K562 (cell line): ENCODE results near the gene OLFML2B.

ENCODE experiments used
- BRCA1 ChIP-seq, 2 experiments: fragments of 450-650 bp in 1 of 2; sonication (generic) in 1 of 2; formaldehyde crosslinking in 1 of 2; IDR thresholded peaks; 2 replicates each; pipeline versions ENCODE4 v1.5.0 to v1.6.1; 2017 to 2020; ENCODE audit warnings: mild to moderate bottlenecking in 1 of 2, missing genetic modification reagents in 1 of 2
- CEBPZ ChIP-seq: fragments of 150-350 bp; IDR thresholded peaks from 2 replicates; pipeline ENCODE4 v1.6.1; 2014; ENCODE audit warnings: low read depth, mild to moderate bottlenecking, low read length, borderline replicate concordance
- CTCF ChIP-seq, 3 experiments: IDR thresholded peaks in 2 of 3; conservative IDR thresholded peaks in 1 of 3; 2 replicates each; pipeline ENCODE4 v1.5.1; 2011 to 2012; ENCODE audit warnings: low read length in 3 of 3, mild to moderate bottlenecking in 3 of 3, control low read depth in 2 of 3, improper control_type of control experiment in 1 of 3, inconsistent platforms in 1 of 3, low read depth in 1 of 3, mixed read lengths in 1 of 3, moderate library complexity in 1 of 3; ENCODE audit not compliant: insufficient read depth in 2 of 3
- GATA2 ChIP-seq: sonication (generic); formaldehyde crosslinking; IDR thresholded peaks from 2 replicates; pipeline ENCODE4 v1.4.0; 2020; ENCODE audit warnings: mild to moderate bottlenecking, missing genetic modification reagents
- KDM5B ChIP-seq: fragments of 200-600 bp; sonication (generic); IDR thresholded peaks from 2 replicates; pipeline ENCODE4 v1.6.1; 2012; ENCODE audit warnings: low read depth, mild to moderate bottlenecking, moderate library complexity, low read length, control low read depth, inconsistent platforms; ENCODE audit not compliant: insufficient replicate concordance
- NR3C1 ChIP-seq: sonication (generic); formaldehyde crosslinking; IDR thresholded peaks from 2 replicates; pipeline ENCODE4 v1.8.1; 2022; ENCODE audit warnings: missing genetic modification reagents
- POLR2A ChIP-seq: fragments of 450-650 bp; conservative IDR thresholded peaks from 2 replicates; pipeline ENCODE4 v1.6.1; 2016
- SP1 ChIP-seq: sonication (generic); formaldehyde crosslinking; IDR thresholded peaks from 2 replicates; pipeline ENCODE4 v1.8.1; 2022; ENCODE audit warnings: mild to moderate bottlenecking, missing genetic modification reagents
- TSHZ1 ChIP-seq: fragments of 250-450 bp; sonication (Bioruptor Pico); IDR thresholded peaks from 2 replicates; pipeline ENCODE4 v1.4.0; 2020; ENCODE audit warnings: mild to moderate bottlenecking, moderate library complexity
- ZBTB5 ChIP-seq: fragments of 450-650 bp; IDR thresholded peaks from 2 replicates; pipeline ENCODE4 v1.6.1; 2017; ENCODE audit warnings: antibody characterized with exemption
- ZNF263 ChIP-seq: sonication (generic); formaldehyde crosslinking; IDR thresholded peaks from 2 replicates; pipeline ENCODE4 v1.8.0; 2022; ENCODE audit warnings: mild to moderate bottlenecking, missing genetic modification reagents, borderline replicate concordance
- ZNF384 ChIP-seq: IDR thresholded peaks from 2 replicates; pipeline ENCODE4 v1.6.1; 2012; ENCODE audit warnings: low read depth, low read length, improper control_type of control experiment

GRCh38 chr1:161954466-161954865 lies 69.2 kb downstream of the OLFML2B start:
- TF ChIP-seq TSHZ1 (CRISPR knock-in tag), result no peak
- no peak for TF ChIP-seq SP1 (CRISPR knock-in tag)
- no peak for TF ChIP-seq CTCF (IDR thresholded peaks at IDR 0.05 in 2 of 3, conservative IDR thresholded peaks at IDR 0.05 in 1 of 3; ENCODE audit: insufficient read depth in 2 of 3, low read depth in 1 of 3, low read length in 3 of 3)
- TF ChIP-seq CEBPZ, result no peak
- TF ChIP-seq KDM5B, result no peak
- no peak for TF ChIP-seq POLR2A
- no peak for TF ChIP-seq ZBTB5
- TF ChIP-seq GATA2 (CRISPR knock-in tag), result no peak
- TF ChIP-seq NR3C1, result no peak
- TF ChIP-seq ZNF384, result no peak
- no peak for TF ChIP-seq ZNF263
- no peak for TF ChIP-seq BRCA1 (IDR thresholded peaks at IDR 0.05)
- no peak for TF ChIP-seq BRCA1 (CRISPR knock-in tag; IDR thresholded peaks at IDR 0.05)
